GM12874 (cell line): ENCODE measurements around the gene IL18BP.

ENCODE experiments used
- CTCF ChIP-seq: IDR thresholded peaks from 2 replicates; pipeline ENCODE4 v1.5.1; 2011; ENCODE audit warnings: low read depth, mild to moderate bottlenecking, control low read depth, low read length, moderate library complexity; ENCODE audit not compliant: insufficient read depth

Gene IL18BP

GRCh38 chr11:72026090-72026489, 27.4 kb downstream of the IL18BP start:
- TF ChIP-seq CTCF: no peak

GRCh38 chr11:72030472-72031045, 31.9 kb downstream of the IL18BP start:
- no peak for TF ChIP-seq CTCF

GRCh38 chr11:72036687-72037086, 38.0 kb downstream of the IL18BP start:
- TF ChIP-seq CTCF: no peak

GRCh38 chr11:72037554-72038311, 39.0 kb downstream of the IL18BP start:
- no peak for TF ChIP-seq CTCF

- TF ChIP-seq CTCF: no peak
Measured at GRCh38 chr11:72038491-72038890, 39.8 kb downstream of the IL18BP start.

GRCh38 chr11:72039031-72039855, 40.5 kb downstream of the IL18BP start:
- TF ChIP-seq CTCF: no peak

GRCh38 chr11:72039856-72040401, 41.2 kb downstream of the IL18BP start:
- TF ChIP-seq CTCF: no peak
